Measurements from ENCODE around the gene AHRR.

DNA sequence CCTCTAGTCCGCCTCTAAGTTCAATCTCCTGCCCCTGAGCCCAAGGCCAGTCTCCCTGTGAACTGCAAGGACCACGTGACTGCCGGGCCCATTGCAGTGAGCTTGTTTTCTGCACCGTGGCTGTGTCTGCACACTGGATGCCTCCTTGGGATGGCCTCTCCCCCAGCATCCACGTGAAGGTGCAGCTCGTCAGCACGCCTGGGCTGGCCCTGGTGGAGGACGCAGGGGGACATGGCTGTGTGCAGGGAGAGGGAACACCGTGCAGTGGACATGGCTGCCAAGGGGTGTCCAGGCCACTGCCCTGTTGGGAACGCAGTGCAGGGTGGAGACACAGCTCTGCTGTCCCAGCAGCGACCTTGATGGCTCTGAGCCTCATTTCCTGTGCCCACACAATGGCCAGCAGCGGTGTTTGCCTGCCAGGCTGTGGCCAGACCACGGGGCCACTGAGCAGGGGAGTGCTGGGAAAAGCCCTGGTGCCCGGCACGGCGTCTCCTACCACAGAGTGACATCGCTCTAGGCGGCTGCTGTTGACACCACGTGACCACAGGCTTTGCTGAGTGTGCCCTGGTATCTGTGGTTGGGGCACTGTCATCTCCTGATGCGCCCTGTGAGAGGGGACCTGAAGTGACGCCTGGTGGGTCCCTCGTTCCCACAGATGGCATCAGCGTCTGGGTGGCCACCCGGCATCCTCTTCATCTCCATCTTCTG, 94.6 kb downstream of the AHRR start:
- TF ChIP-seq, protein P1, sequence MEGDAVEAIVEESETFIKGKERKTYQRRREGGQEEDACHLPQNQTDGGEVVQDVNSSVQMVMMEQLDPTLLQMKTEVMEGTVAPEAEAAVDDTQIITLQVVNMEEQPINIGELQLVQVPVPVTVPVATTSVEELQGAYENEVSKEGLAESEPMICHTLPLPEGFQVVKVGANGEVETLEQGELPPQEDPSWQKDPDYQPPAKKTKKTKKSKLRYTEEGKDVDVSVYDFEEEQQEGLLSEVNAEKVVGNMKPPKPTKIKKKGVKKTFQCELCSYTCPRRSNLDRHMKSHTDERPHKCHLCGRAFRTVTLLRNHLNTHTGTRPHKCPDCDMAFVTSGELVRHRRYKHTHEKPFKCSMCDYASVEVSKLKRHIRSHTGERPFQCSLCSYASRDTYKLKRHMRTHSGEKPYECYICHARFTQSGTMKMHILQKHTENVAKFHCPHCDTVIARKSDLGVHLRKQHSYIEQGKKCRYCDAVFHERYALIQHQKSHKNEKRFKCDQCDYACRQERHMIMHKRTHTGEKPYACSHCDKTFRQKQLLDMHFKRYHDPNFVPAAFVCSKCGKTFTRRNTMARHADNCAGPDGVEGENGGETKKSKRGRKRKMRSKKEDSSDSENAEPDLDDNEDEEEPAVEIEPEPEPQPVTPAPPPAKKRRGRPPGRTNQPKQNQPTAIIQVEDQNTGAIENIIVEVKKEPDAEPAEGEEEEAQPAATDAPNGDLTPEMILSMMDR (IDR thresholded peaks at IDR 0.05) = no peak
- TF ChIP-seq POLR2A (IDR thresholded peaks at IDR 0.05) = no peak
